ENCODE data around the gene KCNIP1.
"Not testable (repeated sequence)": the region's sequence is repeated elsewhere in the genome, so short reads cannot be mapped to it uniquely, and the experiment has no call there.

The KCNIP1 gene

DNA sequence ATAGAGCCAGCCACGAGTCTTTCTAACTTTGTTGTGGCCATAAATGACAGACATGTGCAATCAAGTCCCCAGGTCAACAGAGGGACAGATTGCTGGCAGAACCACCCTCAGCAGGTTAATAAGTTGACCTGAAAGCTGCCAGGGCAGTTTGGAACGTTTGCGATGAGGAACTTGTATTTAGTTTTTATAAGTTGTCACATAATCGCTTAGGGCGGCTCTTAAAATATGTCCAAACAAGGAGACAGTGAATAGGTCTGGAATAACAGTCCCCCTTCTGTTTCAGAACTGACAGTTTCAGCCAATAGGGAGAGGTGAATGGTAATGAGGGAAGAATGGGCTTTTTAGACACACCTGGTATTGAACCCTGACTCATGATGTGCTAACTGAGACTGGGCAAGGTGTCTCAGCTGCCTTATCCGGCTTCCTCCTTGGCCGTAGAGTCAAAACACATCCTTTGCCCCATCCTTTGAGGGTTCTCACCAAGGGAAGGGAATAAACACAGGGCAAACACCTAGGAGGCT, 246.2 kb downstream of the KCNIP1 start:
- no peak for DNase-seq (ENCODE audit: low read depth, low spot score)

DNA sequence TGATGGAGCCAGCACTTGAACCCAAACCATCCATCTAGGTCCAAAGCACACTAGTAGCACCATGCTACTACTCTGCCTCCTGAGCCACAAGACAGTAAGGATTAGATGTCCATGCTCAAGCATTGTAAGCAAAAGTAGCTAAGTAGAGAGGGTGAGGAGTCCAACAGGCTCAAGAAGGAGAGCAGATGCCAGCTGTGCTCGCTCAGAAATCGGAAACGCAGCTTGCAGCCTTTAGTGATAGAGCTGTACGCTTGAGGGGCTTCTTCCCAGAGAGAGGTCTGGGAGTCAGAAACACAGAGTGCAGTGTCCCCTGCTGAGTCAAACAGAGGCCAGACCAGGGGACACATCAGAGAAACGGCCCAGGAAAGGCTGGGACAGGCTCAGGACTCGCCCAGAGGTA, 247.0 kb downstream of the KCNIP1 start:
- no peak for DNase-seq (ENCODE audit: low read depth, low spot score)

DNA sequence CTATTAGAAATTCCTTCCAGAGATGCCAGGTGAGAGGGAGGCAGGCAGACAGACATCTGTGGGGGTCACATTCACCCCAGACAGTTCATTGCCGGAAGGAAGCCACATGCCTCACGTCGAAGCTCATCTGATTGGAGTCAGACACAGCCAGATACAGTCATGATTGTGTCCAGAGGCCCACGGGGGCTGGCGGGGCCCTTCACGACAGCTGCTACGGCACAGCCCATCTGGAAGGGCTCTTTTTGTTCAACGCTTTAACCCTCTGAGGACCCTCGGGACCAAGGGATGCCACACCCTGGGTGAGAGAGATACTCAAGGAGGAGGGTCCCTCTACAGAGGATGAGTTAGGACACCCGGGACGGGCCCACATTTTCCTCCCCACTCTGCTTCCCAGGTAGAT, 247.8 kb downstream of the KCNIP1 start:
- no peak for DNase-seq (ENCODE audit: low read depth, low spot score)

DNA sequence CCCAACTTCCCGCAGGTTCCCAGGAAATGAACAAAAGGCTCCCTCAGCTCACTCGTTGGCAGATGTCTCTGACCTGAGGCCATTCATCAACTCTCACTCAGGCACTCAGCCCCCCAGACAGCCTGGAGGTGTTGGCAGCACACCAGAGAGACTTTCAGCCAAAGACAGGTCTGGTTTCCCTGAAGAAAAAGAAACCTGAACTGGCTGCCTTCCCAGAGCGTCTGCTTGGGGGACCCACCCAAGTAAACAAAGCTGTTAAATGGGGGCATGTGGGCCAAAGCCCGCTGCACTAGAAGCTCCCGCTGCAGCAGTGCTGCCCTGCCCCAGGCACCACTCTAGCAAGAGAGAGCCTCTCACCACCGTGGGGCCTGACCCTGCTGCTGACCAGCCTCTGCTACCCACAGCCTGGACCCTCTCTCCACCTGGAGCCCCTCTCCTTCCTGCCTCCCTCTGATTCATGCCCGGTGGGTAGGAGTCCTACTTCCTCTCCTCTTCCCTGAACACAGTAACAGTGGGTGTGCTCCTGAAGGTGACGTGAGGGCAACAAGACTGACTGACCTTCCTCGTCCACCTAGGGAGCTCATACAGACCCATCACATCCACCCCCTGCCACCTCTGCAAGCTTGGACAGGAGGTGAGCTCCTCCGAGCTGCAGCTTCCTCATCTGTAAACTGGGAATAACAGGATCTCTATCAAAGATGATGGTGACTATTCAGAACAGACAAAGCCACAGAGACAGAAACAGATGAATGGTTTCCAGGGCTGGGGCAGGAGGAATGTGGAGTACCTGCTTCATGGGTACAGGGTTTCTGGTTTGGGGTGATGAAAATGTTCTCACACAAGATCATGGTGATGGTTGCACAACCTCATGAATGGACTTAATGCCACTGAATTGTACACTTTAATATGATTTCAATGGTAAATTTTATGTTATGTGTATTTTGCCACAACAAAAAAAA, 248.7 kb downstream of the KCNIP1 start:
- no peak for DNase-seq (ENCODE audit: low read depth, low spot score)

DNA sequence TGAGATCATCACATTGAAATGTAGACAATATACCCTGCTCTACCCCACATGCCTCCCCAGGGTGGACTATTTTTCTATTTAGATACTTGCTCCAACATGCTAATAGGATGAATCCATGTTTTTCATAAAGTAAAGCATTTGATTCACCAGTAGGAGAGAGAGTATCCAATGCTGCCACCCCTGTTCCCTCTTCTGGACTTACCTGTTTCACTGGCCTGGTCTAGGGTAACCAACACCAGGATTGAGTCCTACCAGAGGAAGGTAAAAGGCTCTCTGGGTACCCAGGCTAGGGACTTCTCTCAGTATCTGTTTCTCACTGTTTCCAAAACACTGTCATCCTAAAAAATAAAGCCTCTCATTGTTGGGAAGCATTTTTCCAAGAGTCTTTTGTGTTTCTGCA, 249.5 kb downstream of the KCNIP1 start:
- no peak for DNase-seq (ENCODE audit: low read depth, low spot score)

DNA sequence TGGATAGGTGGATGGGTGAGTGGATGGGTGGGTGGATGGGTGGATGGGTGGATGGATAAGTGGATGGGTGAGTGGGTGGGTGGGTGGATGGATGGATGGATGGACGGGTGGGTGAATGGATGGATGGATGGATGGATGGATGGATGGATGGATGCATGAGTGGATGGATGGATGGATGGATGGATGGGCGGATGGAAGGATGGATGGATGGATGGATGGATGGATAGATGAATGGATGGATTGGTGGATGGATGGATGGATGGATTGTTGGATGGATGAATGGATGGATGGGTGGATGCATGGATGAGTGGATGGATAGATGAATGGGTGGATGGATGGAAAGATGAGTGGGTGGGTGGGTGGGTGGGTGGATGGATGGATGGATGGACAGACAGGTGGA, 250.7 kb downstream of the KCNIP1 start:
- not testable (repeated sequence) for DNase-seq (ENCODE audit: low read depth, low spot score)

DNA sequence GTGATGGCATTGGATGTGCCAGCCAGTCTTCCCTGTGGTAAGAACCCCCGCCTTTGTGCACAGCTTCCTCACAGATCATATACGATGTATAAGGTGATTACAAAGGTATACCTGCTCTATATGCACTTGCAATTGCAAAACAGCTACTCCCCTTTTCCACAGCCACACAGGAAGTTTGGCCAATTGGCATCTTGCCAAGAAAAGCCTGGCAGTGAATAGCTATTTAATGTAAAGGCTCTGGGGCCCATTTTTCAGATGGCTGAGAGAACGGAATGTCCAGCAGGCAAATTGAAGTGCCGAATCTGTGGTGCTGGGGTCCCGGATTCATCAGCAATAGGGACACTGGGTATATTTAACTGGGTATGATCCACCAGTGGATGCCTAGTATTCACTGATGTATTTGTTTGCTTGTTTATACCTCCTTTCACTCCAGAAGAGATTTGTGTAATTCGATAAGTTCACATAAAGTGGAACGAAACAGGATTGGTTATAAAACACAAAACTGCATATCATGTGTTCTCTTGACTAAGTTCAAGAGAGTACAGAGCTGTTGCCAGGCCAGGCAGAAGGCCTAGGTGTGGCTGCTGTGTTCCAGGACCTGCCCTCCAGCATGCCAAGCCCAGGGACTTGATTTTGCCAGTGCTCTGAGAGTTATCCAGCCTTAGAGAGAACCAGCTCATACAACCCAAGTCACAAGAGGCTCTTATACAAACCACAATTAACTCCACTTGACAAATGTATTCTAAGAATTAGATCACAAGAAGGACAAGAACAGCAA, 252.0 kb downstream of the KCNIP1 start:
- no peak for DNase-seq (ENCODE audit: low read depth, low spot score)

DNA sequence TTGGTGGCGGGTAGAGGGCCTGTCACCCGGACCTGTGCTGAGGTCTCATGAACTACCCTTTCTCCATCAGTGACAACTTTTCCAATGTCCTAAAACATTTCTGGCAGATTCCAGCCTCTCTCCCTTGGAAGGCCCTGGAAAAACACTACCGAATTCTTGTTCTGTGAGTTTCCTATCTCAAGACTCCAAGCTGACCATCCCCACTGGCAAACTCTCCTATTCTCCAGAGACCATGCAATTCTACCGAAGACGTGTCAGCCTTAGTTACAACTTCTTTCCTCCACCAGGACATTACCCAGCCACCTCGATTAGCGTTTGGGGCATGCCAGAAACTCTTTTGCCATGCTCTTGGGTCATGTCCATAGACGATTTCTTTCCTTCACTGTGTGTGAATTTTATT, 252.9 kb downstream of the KCNIP1 start:
- no peak for DNase-seq (ENCODE audit: low read depth, low spot score)

DNA sequence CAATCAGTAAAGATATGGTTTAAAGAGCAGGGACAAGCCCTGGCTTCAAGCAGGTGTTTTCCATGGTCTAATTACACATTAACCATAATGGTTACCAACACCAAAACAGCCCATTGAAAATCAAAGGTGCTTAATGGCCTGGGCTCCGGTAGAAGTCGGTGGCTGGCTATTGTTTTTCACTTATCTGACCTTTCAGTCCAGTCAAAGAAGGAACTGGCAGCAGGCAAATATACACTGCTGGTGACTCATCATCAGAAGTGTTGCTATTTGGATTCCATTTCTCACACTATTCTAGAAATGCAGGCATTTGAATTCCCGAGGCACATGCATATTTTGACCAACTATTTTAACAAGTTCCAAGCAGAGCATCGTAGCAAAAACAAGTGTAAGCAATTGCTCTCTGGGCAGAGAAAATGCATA, 253.4 kb downstream of the KCNIP1 start:
- no peak for DNase-seq (ENCODE audit: low read depth, low spot score)

DNA sequence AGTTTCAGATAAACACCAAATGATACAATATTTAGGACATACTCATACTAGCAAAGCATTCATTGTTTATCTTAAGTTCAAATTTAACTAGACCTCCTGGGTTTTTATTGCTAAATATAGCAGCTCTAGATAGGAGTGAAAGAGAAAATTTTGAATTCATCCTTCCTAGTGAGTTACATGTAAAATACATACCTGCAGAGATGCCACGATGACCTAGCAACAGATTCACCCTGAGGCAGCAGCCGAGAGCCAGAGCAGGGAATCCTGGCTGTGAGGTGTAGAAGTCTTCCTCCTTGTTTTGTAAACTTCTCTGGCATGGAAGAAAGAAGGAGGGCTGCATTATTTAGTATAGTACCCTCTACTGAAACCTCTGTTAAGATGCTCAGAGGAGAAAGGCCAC, 253.8 kb downstream of the KCNIP1 start:
- DNase-seq (ENCODE audit: low read depth, low spot score) = no peak

DNA sequence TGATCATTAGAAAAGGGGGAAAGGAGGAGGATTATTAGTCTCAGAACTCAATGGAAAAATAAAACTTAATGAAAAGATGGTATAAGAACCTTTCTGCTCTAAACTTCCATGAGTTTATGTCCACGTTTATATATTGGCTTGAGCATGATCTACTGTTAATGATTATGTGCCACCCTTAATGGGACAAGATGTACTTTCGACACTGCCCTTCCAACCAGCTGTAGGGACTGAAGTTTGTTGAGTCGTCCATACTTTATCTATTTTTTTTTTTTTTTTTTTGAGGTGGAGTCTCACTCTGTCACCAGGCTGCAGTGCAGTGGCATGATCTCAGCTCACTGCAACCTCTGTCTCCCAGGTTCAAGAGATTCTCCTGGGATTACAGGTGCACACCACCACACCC, 254.7 kb downstream of the KCNIP1 start:
- DNase-seq (ENCODE audit: low read depth, low spot score) = no peak

DNA sequence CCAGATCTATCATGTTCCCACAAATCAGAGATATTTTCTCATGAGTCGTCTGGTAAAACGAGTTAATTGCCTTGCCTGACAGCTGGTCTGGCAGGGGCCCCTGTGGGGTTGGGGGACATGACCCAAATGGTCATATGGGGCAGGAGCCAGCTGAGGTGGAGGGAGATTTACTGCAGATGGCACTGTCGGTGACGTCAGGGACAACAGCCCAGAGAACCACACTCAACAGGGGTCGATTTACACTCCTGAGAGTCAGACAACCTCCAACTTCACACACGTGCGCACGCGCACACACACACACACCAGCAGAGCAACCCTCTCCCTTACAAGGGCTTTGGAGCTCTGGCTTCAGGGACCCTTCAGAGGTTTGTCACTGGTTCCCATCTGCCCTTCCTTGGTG, 256.3 kb downstream of the KCNIP1 start:
- no peak for DNase-seq (ENCODE audit: low read depth, low spot score)

DNA sequence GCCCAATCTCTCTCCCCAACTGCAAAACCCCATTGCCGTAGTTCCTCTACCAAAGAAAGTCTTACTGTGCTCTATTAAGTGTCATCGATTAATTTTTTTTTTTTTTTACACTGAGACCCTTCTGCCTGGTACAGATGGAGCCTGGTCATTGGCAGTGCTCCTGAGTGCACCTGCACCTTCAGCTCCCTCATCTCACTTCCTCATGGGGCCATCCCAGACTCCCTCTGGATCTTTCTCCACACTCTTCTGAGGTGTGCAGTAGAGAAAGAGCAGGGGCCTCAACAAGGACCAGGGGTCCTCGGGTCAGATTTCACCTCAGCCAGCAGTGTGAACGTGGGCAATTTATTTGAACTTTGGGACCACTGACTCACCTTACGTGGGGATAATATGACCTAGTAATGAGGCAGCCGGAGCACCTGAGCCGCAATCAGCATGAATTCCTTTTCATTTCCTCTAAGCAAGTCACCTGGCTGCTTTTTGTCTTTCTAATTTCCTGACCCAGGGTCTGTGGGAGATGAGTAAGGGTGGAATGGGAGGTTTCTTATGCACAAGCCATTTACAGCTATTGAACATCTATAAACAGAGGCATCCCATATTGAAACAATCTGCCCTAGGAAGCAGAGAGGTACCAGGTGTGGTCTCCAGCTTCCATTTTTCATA, 257.4 kb downstream of the KCNIP1 start:
- DNase-seq (ENCODE audit: low read depth, low spot score) = peak; percentile 84

DNA sequence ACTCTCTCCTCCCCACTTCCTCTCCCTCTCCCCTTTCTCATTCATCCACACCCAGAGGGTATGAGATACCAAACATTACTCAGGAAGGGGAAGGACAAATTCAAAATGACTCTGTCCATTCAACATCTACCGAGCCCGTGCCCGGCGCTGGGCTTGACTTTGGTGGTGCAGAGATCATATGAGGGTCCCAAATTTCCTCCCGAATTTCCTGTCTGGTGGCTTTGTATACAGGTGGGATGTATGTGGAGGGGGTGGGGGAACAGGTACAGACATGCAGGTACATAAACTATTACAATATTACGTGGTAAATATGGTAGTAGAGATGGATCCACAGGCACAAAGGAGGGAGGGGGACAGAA, 257.9 kb downstream of the KCNIP1 start:
- DNase-seq (ENCODE audit: low read depth, low spot score) = no peak

DNA sequence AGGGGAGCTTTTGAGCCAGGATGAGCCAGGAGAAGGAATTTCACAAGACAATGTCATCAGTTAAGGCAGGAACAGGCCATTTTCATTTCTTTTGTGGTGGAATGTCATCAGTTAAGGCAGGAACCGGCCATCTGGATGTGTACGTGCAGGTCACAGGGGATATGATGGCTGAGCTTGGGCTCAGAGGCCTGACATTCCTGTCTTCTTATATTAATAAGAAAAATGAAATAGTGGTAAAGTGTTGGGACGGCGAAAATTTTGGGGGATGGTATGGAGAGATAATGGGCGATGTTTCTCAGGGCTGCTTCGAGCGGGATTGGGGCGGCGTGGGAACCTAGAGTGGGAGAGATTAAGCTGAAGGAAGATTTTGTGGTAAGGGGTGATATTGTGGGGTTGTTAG, 258.5 kb downstream of the KCNIP1 start:
- DNase-seq (ENCODE audit: low read depth, low spot score) = not testable (repeated sequence)

DNA sequence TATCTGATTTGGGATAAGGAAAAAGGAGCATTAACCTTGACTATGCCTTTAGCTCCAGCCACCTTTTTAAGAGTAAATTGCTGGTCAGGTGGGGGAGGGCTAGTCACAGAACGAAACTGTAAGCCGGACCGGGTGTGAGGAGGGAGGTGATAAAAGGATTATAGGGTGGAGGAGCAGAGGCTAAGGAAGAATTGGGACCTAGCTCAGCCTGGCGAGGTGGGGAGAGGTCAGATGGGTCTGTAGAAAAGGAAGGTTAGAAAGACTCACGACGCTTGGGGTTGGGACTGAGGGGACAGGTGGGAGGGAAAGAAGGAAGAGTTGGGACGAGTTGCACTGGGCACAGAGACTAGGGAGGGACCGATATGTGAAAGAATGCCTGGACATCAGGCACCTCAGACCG, 262.0 kb downstream of the KCNIP1 start:
- not testable (repeated sequence) for DNase-seq (ENCODE audit: low read depth, low spot score)

DNA sequence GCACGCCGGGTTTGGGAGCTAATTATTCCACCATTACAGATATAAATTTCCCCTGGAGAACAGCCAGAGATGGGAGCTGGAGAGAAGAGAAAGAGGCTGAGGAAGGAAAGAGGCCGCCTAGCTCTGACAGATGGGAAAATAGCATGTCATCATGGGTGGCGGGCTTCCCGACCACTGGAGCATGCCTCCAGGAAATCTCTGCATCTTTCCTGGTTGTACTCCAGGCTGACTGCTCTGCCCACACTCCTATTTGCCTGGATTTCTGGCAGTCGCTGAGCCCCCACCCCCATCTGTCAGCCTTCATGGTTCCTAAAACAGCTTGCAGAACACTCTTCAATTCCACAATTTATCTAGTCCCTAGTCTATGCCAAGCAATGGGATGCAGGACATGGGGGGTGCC, 265.4 kb downstream of the KCNIP1 start:
- no peak for DNase-seq (ENCODE audit: low read depth, low spot score)

DNA sequence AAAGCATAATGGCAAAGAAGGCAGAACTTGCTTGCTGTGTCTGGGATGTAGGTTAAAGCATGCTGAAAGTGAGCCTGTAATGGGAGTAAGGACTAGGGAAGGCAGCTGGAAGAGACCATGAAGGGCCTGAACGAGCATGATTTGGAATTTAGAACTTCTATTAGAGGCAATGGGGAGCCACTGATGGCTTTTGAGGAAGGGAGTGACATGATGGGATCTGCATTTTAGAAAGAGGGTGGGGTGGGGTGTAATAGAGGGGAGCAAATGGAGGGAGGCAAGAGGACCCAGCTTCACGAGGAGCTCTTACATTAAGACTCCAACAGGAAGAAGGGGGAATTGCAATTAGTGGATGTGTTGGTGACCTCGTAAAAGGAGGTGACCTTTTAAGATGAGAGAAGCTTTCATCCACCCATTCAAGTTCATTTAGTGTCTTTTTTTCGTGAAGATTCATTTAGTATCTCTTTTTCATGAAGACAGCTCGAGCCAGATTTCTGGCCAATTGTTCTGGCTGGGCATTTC, 266.1 kb downstream of the KCNIP1 start:
- no peak for DNase-seq (ENCODE audit: low read depth, low spot score)

DNA sequence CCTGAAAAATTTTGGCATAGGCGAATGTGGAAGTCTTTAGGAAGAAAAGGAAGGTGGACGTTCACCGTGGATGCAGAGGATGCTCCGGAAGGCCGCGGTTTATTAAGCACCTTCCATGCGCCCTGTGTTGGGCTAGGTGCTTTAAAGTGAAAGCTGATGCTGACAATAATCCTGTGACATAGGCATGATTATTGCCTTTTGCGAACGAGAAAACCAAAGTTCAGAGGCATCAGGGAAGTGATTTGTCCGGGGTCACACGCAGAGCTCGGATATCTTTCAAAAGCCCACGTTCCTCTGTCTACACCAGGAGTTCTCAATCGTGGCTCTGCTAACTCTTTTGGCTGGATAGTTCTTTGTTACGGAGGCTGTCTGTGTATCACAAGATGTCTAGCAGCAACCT, 267.7 kb downstream of the KCNIP1 start:
- no peak for DNase-seq (ENCODE audit: low read depth, low spot score)

DNA sequence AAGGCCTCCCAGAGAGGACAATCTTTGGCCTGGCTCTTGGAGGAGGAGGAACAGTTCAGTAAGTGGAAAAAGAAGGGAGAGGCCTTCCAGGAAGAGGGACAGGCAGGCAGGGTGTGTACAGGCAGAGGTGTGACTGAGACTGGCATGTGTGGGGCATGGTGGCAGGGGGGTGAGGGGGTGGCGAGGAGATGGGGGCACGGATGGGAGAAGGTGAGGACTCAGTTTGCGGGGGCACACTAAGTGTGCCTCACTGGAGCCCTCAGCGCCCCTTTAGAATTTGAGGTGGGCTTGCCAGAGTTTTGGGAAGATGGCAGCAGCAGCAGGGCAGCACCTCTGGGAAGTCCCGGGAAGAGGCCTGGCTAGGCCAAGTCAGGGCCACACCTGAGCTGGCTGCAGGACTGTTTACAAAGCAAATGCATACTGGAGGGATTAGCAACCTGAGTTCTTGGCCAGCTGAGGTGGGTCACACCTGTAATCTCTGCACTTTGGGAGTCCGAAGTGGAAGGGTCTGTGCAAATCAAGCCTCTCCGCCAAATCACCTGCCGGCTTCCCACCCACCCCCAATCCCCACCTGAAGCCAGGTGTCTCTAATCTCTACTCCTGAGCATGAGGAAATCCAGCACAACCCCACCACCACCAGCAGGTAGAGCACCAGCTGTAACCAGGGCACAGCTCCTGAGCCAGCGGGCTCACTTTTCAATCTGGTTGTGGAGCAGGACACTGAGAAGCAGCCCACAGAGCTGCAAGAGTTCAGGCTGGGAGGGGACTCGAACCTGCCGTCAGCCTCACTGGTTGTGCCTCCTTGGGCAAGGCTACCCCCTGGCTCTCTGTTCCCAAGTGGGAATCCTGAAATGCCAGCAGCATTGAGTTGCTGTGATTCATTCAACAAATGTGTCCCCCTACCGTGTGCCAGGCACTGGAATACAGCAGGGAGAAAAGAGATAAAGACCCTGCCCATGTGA, 269.5 kb downstream of the KCNIP1 start:
- peak; percentile 23 for DNase-seq (ENCODE audit: low read depth, low spot score)

DNA sequence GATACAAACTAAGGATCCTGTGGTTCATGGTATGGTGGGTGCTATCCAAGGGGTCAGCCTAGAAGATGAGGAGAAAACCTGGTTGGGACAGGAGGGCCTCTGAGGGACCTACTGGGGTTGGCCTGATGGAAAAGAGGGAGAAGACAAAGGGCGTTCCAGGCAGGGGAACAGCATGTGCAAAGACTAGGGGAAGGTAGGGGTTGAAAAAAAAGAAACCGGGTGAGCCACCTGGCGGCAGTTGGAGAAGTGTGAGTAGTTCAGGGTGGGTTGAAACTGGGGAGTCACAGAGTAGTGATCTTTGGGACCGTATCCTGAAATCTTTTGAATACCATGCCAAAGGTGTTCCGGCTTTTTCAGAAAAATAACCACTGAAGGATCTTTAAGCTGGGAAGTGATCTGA, 271.0 kb downstream of the KCNIP1 start:
- DNase-seq (ENCODE audit: low read depth, low spot score) = no peak

Data from iPS DF 19.7 (cell line).